WTC11 (cell line): ENCODE data around the gene ACOXL. TPM values are rescaled to one million over a fixed set of nuclear protein-coding genes. Genes with fewer than 3 reads are reported as not detected.

Experiments
- ATAC-seq: fragments of 200-7000 bp; cut with Tn5 transposase; 2 replicates; pipeline ENCODE4 v1.10.0; 2021; ENCODE audit warnings: mild to moderate bottlenecking, moderate library complexity
- CTCF ChIA-PET: fragments of 300-600 bp; sonication (Branson Sonifier 250); formaldehyde crosslinking; loops from one replicate; lab custom pipeline; 2021; ENCODE audit warnings: antibody characterized with exemption; lab: Charles Lee
- POLR2A ChIA-PET: fragments of 350-600 bp; sonication (Branson Sonifier 250); formaldehyde crosslinking; loops from one replicate; lab custom pipeline; 2021; ENCODE audit warnings: antibody characterized with exemption; lab: Charles Lee
- DNase-seq: peaks from one replicate; pipeline ENCODE4 v3.0.0; 2021; ENCODE audit warnings: low spot score
- H3K27ac Mint-ChIP-seq: 2 replicates; pipeline ENCODE4 v1.8.0; 2021; ENCODE audit warnings: mixed read lengths
- H3K27me3 Mint-ChIP-seq: 2 replicates; pipeline ENCODE4 v1.8.0; 2021; ENCODE audit warnings: low read depth, mild to moderate bottlenecking, moderate library complexity, mixed read lengths
- H3K36me3 Mint-ChIP-seq: 2 replicates; pipeline ENCODE4 v1.8.0; 2021; ENCODE audit warnings: mixed read lengths
- H3K4me1 Mint-ChIP-seq: 2 replicates; pipeline ENCODE4 v1.8.0; 2022; ENCODE audit warnings: mixed read lengths
- H3K4me3 Mint-ChIP-seq: 2 replicates; pipeline ENCODE4 v1.8.0; 2021; ENCODE audit warnings: mild to moderate bottlenecking, moderate library complexity, mixed read lengths
- H3K9me3 Mint-ChIP-seq: 2 replicates; pipeline ENCODE4 v1.8.0; 2021; ENCODE audit warnings: mixed read lengths
- ARID4B ChIP-seq: sonication (generic); formaldehyde crosslinking; IDR thresholded peaks from 2 replicates; pipeline ENCODE4 v1.8.0; 2023; ENCODE audit warnings: missing genetic modification reagents, mild to moderate bottlenecking, borderline replicate concordance
- CDX4 ChIP-seq: fragments of 250-450 bp; sonication (Bioruptor Pico); IDR thresholded peaks from 2 replicates; pipeline ENCODE4 v1.9.0; 2021; ENCODE audit warnings: moderate library complexity, mild to moderate bottlenecking, inconsistent platforms, borderline replicate concordance
- CREB1 ChIP-seq: sonication (generic); formaldehyde crosslinking; IDR thresholded peaks from 2 replicates; pipeline ENCODE4 v1.8.0; 2023; ENCODE audit warnings: mild to moderate bottlenecking, missing genetic modification reagents
- ERG ChIP-seq: fragments of 250-450 bp; sonication (Bioruptor Pico); IDR thresholded peaks from 2 replicates; pipeline ENCODE4 v1.8.0; 2021; ENCODE audit warnings: mild to moderate bottlenecking
- FOXK1 ChIP-seq: sonication (generic); formaldehyde crosslinking; IDR thresholded peaks from 2 replicates; pipeline ENCODE4 v1.8.0; 2022; ENCODE audit warnings: mild to moderate bottlenecking, moderate library complexity, missing genetic modification reagents
- FOXP1 ChIP-seq: sonication (generic); formaldehyde crosslinking; IDR thresholded peaks from 2 replicates; pipeline ENCODE4 v1.8.0; 2022; ENCODE audit warnings: missing genetic modification reagents, mild to moderate bottlenecking, moderate library complexity, borderline replicate concordance
- GABPB1 ChIP-seq: sonication (generic); formaldehyde crosslinking; IDR thresholded peaks from 2 replicates; pipeline ENCODE4 v1.8.1; 2023; ENCODE audit warnings: mild to moderate bottlenecking, missing genetic modification reagents
- HMGA2 ChIP-seq: fragments of 250-450 bp; sonication (Bioruptor Pico); IDR thresholded peaks from 2 replicates; pipeline ENCODE4 v1.4.0; 2021; ENCODE audit warnings: mild to moderate bottlenecking, moderate library complexity
- KAT7 ChIP-seq: sonication (generic); formaldehyde crosslinking; IDR thresholded peaks from 2 replicates; pipeline ENCODE4 v1.8.1; 2023; ENCODE audit warnings: missing genetic modification reagents, mild to moderate bottlenecking, borderline replicate concordance
- MLX ChIP-seq: sonication (generic); formaldehyde crosslinking; IDR thresholded peaks from 2 replicates; pipeline ENCODE4 v1.8.1; 2023; ENCODE audit warnings: mild to moderate bottlenecking, missing genetic modification reagents, moderate library complexity
- MYBL2 ChIP-seq: sonication (generic); formaldehyde crosslinking; IDR thresholded peaks from 2 replicates; pipeline ENCODE4 v1.8.1; 2023; ENCODE audit warnings: mild to moderate bottlenecking, moderate library complexity, missing genetic modification reagents
- NFE2L1 ChIP-seq: sonication (generic); formaldehyde crosslinking; IDR thresholded peaks from 2 replicates; pipeline ENCODE4 v1.8.1; 2023; ENCODE audit warnings: missing genetic modification reagents
- NR1H2 ChIP-seq: sonication (generic); formaldehyde crosslinking; IDR thresholded peaks from 2 replicates; pipeline ENCODE4 v1.9.0; 2021; ENCODE audit warnings: mild to moderate bottlenecking, moderate library complexity, missing genetic modification reagents
- PRDM15 ChIP-seq: sonication (generic); formaldehyde crosslinking; IDR thresholded peaks from 2 replicates; pipeline ENCODE4 v1.8.0; 2022; ENCODE audit warnings: missing genetic modification reagents
- SMAD3 ChIP-seq: sonication (generic); formaldehyde crosslinking; IDR thresholded peaks from 2 replicates; pipeline ENCODE4 v1.8.0; 2022; ENCODE audit warnings: missing genetic modification reagents, mild to moderate bottlenecking, borderline replicate concordance
- SOX15 ChIP-seq: fragments of 250-450 bp; sonication (Bioruptor Pico); IDR thresholded peaks from 2 replicates; pipeline ENCODE4 v1.9.0; 2021; ENCODE audit warnings: mild to moderate bottlenecking
- TCF7 ChIP-seq: sonication (generic); formaldehyde crosslinking; IDR thresholded peaks from 2 replicates; pipeline ENCODE4 v1.8.0; 2022; ENCODE audit warnings: mild to moderate bottlenecking, low read depth, missing genetic modification reagents, moderate library complexity
- TP53 ChIP-seq: sonication (generic); formaldehyde crosslinking; IDR thresholded peaks from 2 replicates; pipeline ENCODE4 v1.8.1; 2023; ENCODE audit warnings: mild to moderate bottlenecking, missing genetic modification reagents
- ZNF232 ChIP-seq: sonication (generic); formaldehyde crosslinking; IDR thresholded peaks from 2 replicates; pipeline ENCODE4 v1.8.0; 2022; ENCODE audit warnings: mild to moderate bottlenecking, missing genetic modification reagents
- ZNF317 ChIP-seq: sonication (generic); formaldehyde crosslinking; IDR thresholded peaks from 2 replicates; pipeline ENCODE4 v1.8.1; 2023; ENCODE audit warnings: low read depth, mild to moderate bottlenecking, moderate library complexity, missing genetic modification reagents, borderline replicate concordance
- ZNF512 ChIP-seq: sonication (generic); formaldehyde crosslinking; IDR thresholded peaks from 2 replicates; pipeline ENCODE4 v1.8.1; 2022; ENCODE audit warnings: missing genetic modification reagents, borderline replicate concordance
- total RNA-seq: library from RNA; stranded (reverse); gene quantifications from 3 replicates; pipeline ENCODE4 v1.2.3, GENCODE V29; 2021

ACOXL gene
- total RNA-seq, 1 experiment from 2014 or later, result 14.9 TPM

- ChIA-PET POLR2A (interaction anchor here (0.6 kb wide), 1 partner anchor 417 kb away, joined by 3 read pairs; no protein-coding TSS in a partner anchor), CTCF (interaction anchor here (1.7 kb wide), 1 partner anchor 12 kb away, joined by 7 read pairs; no protein-coding TSS in a partner anchor)
- H3K9me3 Mint-ChIP-seq, result peaks cover 7% of the 10 kb centered on the region; the same call in 1 of the 2 replicates
- H3K4me3 Mint-ChIP-seq, result no peak overlapping the region
- H3K27me3 Mint-ChIP-seq, result no peaks in the 10 kb centered on the region
- TF ChIP-seq PRDM15 (no peak), ERG (CRISPR knock-in tag) (no peak)
- no peaks in the 10 kb centered on the region for H3K36me3 Mint-ChIP-seq
- no peaks in the 10 kb centered on the region for H3K4me1 Mint-ChIP-seq
- no peak overlapping the region for H3K27ac Mint-ChIP-seq
- ATAC-seq (no peak), DNase-seq (no peak)
Measured at GRCh38 chr2:111057721-111058120, 325.3 kb downstream of the ACOXL start.

- no peak overlapping the region for H3K27ac Mint-ChIP-seq
- H3K36me3 Mint-ChIP-seq, result no peaks in the 10 kb centered on the region
- H3K4me3 Mint-ChIP-seq, result no peak overlapping the region
- no peak for ATAC-seq
- no peak for TF ChIP-seq FOXP1 (CRISPR knock-in tag)
- no peak for TF ChIP-seq ZNF232 (CRISPR knock-in tag)
- no peak for TF ChIP-seq NR1H2 (CRISPR knock-in tag)
- TF ChIP-seq HMGA2, result no peak
- TF ChIP-seq MYBL2 (CRISPR knock-in tag), result no peak
- TF ChIP-seq MLX (CRISPR knock-in tag), result no peak
- no peak for TF ChIP-seq ZNF317
- TF ChIP-seq NFE2L1 (CRISPR knock-in tag), result no peak
- no peak for TF ChIP-seq TCF7 (CRISPR knock-in tag)
- TF ChIP-seq CREB1 (CRISPR knock-in tag), result no peak
- no peak for TF ChIP-seq SOX15
- no peak for TF ChIP-seq CDX4 (CRISPR knock-in tag)
- no peak for TF ChIP-seq TP53 (CRISPR knock-in tag)
- TF ChIP-seq, all 79 proteins: peak for 0
- ChIA-PET CTCF (no interaction called here), POLR2A (interaction anchor here (0.6 kb wide), 1 partner anchor 418 kb away, joined by 3 read pairs; no protein-coding TSS in a partner anchor)
- H3K9me3 Mint-ChIP-seq, result peaks cover 7% of the 10 kb centered on the region; the same call in 1 of the 2 replicates
- no peaks in the 10 kb centered on the region for H3K27me3 Mint-ChIP-seq
- no peaks in the 10 kb centered on the region for H3K4me1 Mint-ChIP-seq
- no peak for DNase-seq
Measured at GRCh38 chr2:111058264-111058663, 325.9 kb downstream of the ACOXL start.

GRCh38 chr2:111061191-111061590, 328.8 kb downstream of the ACOXL start:
- POLR2A ChIA-PET, result no interaction called here
- CTCF ChIA-PET, result no interaction called here
- Mint-ChIP-seq H3K9me3 (peaks cover 12% of the 10 kb centered on the region), H3K27ac (no peak overlapping the region), H3K4me3 (no peak overlapping the region), H3K27me3 (no peaks in the 10 kb centered on the region), H3K36me3 (no peaks in the 10 kb centered on the region), H3K4me1 (no peaks in the 10 kb centered on the region)
- ATAC-seq (no peak), DNase-seq (no peak)
- no peak for TF ChIP-seq SMAD3 (CRISPR knock-in tag)
- TF ChIP-seq KAT7 (CRISPR knock-in tag), result no peak
- no peak for TF ChIP-seq ZNF512
- no peak for TF ChIP-seq FOXK1 (CRISPR knock-in tag)
- TF ChIP-seq ARID4B (CRISPR knock-in tag), result no peak
- no peak for TF ChIP-seq GABPB1 (CRISPR knock-in tag)
